Subcutaneous adipose tissue (tissue), 4 donors: ENCODE results near the gene ITGB4. TPM values are rescaled to one million over a fixed set of nuclear protein-coding genes. Genes with fewer than 3 reads are reported as not detected.

Experiments used
- CTCF ChIP-seq: fragments of 450-650 bp; IDR thresholded peaks from one replicate; pipeline ENCODE4 v1.5.1; 2016; ENCODE audit warnings: low read depth, mild to moderate bottlenecking, control low read depth, antibody characterized with exemption, moderate library complexity
- total RNA-seq, 4 donors: library from RNA; depleted of rRNA; stranded (reverse); fragments of >200 nt; gene quantifications; one replicate each; pipeline ENCODE4 v1.1.0, GENCODE V29; 2016

The ITGB4 gene
- total RNA-seq, 4 donors from 2014 or later: 5.1 to 25.2 (median 9.9) TPM

GRCh38 chr17:75697651-75698291 is 23.5 kb upstream of the ITGB4 start:
- no peak for TF ChIP-seq CTCF

- no peak for TF ChIP-seq CTCF
Observed at GRCh38 chr17:75698659-75699058, 22.6 kb upstream of the ITGB4 start.

- TF ChIP-seq CTCF: no peak
Observed at GRCh38 chr17:75701288-75701687, 20.0 kb upstream of the ITGB4 start.

GRCh38 chr17:75703191-75703590 is 18.1 kb upstream of the ITGB4 start:
- TF ChIP-seq CTCF: no peak

- TF ChIP-seq CTCF: no peak
Observed at GRCh38 chr17:75703591-75703990, 17.7 kb upstream of the ITGB4 start.

GRCh38 chr17:75704963-75705875 is 16.0 kb upstream of the ITGB4 start:
- TF ChIP-seq CTCF: no peak

- no peak for TF ChIP-seq CTCF
Observed at GRCh38 chr17:75706042-75706728, 15.1 kb upstream of the ITGB4 start.
